Nucleus accumbens (tissue), 56 donors: Measurements from ENCODE around the gene UBASH3B.

Source experiments
- DNase-seq, 56 donors: peaks; one replicate each; lab custom pipeline; 2025; lab: John Stamatoyannopoulos, UW

The UBASH3B gene

DNA sequence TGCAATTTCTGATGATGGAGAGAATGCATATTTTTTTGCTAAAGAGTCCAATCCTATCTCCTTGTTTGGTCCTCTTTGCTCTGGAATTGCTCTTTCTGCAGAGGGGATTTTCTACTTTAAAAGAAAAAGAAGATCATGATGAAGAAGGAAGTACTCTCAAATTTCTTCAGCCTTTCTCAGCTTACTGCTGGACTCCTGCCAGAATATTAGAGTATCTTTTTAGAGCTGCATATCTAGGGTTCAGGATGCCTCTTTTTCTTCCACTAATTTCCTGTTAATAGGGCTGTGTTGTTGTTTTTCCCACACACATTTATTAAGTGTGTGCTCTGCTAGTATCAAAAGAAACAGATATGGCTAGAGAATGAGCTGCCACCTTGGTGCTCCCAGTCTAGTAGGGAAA is 18.2 kb downstream of the UBASH3B start:
- DNase-seq = no peak

GRCh38 chr11:122676638-122677037 is 21.1 kb downstream of the UBASH3B start:
- DNase-seq = no peak

GRCh38 chr11:122677256-122677655 is 21.7 kb downstream of the UBASH3B start:
- DNase-seq = no peak

- no peak for DNase-seq
These were observed 22.9 kb downstream of the UBASH3B start for GRCh38 chr11:122678406-122678805.

DNA sequence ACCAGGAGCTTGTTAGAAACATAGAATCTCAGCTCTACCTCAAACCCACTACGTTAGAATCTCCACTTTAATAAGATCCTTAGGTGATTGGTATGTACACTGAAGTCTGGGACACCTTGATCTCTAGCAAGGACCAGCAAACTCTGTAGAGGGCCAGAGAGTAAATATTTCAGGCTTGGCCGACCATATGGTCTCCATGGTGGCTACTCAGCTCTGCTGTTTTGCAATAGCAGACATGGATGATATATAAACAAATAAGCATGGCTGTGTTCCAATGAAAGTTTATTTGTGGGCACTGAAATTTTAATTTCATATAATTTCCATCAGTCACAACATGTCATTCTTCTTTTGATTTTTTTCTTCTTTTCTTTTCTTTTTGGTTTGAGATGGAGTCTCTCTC is 23.9 kb downstream of the UBASH3B start:
- DNase-seq = no peak

DNA sequence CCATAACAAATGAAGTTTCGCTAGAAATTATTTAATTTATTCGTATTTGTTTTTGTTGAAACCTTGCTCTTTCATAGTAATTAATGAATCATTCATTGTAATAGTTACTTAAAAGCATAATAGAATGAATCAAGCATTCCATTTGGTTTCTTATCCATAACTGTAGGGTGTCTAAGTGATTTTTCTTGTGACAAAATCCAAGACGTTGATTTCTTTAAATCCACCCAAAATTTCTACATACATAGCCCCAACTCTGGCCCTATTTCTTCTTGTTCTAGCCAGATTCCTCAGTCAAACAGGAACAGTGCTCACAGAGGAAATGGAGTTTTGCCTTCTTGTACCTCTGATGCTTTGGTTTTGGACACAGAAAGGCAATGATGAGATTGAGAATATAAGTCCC is 25.5 kb downstream of the UBASH3B start:
- DNase-seq = no peak

- DNase-seq = peak in 1 of 56 donors; percentile 6
These were observed 26.2 kb downstream of the UBASH3B start for GRCh38 chr11:122681735-122682134.

- DNase-seq = no peak
These were observed 26.9 kb downstream of the UBASH3B start for GRCh38 chr11:122682464-122682863.

DNA sequence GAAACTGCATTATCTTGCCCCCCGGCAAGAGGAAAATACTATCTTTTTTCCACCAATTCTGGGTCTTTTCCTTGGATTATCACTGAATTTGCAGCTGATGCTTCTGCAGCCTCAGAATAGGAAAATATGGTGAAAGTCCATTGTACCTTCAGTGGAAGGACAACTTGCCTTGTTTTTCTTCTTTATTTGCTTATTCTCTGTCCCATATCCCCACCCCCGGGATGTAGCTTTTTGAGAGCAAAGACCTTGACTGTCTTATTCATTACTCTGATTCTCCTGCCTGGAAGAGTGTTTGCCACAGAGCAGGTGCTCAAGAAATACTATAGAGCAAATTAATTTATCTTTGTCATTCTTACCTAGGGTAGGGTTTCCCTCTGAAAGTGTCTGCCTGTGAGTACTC is 29.5 kb downstream of the UBASH3B start:
- DNase-seq = no peak

DNA sequence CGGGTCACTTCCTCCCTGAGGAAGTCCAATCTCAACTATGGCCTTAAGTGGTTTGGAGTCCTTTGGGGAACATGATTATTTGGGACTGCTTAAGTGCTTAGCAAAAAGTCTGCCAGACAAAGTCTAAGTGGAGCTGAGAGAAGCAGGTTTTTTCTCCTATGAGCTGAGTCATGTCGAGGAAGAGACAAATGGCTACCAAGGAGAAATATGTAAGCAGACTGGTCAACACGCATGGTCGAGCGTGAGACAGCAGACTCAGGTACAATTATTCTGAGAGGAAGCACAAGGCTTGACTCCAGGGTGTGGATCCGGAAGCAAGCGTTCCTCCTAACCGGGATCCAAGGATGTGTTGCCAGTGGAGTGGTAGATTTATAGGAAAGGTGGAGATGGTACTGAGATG is 30.6 kb downstream of the UBASH3B start:
- no peak for DNase-seq

DNA sequence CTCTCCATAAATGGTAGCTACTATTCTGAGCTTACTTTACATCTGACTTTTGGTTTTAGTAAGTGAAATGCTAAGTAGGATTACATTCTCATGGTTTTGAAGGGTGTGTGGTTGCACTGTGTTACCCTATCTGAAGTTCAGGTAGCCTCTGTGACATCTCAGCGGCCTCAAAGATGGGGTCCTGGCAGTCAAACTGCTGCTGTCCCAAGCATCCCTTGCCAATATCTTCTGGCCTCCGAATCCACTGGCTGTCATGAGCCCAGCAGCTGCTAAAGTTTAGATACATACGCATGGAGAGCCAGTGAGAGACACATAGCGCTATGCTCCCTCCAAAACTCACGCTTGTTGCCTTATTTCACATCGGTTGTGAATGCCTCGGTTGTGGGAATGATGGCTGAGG is 34.9 kb downstream of the UBASH3B start:
- no peak for DNase-seq

DNA sequence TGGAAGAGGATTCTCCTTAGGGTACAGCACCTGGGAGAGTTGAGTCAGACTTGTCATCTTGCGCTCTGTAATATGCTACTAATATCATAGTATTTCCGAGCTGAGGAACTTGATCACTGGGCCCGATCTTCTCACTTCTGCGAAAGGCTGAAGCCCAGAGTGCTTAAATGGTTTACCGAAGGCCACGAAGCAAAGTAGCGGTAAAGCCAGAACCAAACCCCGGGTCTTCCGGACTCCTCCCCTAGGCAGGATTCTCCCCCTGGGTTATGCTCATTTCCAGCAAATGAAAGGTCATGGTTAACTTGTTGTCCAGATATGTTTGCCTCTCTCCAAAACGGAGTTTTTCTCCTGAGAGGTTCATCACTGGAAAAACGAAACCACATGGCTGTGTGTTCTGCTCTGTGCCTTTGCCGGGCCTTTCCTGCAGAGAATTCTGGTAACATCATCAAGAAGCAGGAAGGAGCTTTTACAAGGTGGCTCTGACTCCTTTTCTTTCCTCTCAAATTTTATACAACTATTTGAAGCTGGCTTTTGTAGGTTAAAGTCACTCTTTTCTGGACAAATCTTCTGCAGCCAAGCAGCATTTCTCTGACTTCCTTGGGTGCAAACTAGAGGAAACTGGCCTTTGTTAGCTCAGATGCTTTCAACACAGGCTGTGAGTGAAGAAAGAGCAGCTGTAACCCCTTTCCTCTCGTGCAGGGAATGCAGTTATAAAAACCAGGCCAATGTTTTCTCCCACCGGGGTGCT is 35.5 kb downstream of the UBASH3B start:
- peak in 3 of 56 donors; percentile 7 to 13 (median 12) for DNase-seq

DNA sequence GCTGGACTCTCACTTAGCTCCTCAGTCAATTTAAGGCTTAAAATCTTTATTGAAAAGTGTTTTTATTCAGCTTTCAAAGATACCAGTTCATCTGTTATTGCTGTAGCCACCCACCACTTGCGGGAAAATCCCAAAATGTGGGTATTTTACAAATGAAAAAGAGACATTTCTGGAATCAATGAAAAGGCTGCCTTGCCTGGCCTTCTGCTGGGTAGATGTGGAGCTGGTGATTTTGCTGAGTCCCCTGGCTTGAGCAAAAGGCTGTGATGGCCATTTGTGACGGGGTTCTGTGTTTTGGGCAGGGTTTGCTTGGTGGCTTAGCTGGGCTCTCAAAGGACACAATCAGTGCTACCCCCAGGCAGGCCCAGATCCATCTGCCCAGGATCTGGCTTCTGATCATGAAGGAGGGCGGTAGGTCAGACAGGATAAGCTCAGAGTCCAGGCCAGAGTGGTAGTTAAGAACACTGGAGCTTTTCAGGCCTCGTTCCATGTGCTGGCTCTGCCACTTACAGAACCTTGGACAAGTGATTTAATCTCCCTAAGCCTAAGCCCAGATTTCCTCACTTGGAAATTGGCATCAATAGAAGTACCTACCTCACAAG is 36.1 kb downstream of the UBASH3B start:
- peak in 3 of 56 donors; percentile 7 to 13 (median 12) for DNase-seq

DNA sequence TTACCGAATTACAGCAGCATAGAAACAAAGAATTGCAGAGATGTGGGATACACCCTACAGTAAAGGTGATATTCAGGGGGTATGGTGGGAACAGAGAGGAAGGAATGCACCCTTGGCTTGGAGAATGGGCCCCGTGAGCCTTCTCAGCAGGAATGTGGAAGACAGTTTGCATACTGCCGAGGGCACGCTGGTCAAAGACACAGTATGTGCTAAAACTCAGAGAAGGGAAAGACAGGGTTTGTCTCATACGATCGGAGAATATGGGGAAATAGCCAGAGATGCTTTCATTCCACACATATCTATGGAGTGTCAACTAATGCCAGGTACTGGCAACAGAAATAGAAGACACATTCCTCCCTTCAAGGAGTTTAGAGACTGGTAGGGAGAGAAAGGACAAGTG is 36.9 kb downstream of the UBASH3B start:
- DNase-seq = no peak

DNA sequence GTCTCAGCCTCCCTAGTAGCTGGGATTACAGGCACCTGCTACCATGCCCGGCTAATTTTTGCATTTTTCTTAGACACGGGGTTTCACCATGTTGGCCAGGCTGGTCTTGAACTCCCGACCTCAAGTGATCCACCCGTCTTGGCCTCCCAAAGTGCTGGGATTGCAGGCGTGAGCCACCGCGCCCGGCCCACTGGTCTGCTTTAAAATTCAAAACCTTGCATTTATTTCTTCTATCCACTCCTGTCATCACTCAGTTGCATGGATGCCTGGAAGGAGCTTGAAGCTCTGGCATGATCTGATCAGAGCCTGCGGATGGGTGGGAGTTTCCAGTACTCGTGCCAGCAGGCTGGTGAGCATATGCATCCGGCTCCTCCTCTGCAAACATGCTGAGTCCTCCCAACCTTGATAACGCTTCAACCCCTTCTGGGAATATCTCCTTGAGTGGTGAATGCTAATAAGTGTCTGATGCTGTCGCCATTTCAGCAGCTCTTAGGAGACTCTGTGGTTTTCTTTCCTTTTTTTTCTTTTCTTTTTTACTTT is 39.6 kb downstream of the UBASH3B start:
- DNase-seq = no peak

DNA sequence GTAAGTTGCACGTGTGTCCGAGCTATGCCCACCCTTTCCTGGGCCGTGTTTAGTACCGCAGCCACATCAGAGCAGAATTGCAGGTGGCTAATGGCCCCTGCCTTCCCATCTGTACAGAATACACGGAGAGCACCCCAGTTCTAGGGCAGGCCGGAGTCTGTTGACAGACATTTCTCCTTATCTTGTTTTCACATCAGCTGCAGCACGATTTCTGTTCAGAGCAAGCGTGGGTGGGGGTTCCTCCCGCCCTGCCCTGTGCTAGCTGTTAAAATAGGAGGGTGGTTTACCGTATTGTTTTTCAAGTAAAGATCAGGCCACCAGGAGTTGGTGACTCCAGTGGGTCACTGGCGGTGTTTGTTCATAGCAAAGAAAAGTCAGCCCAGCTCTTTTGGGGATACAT is 41.1 kb downstream of the UBASH3B start:
- DNase-seq = no peak

DNA sequence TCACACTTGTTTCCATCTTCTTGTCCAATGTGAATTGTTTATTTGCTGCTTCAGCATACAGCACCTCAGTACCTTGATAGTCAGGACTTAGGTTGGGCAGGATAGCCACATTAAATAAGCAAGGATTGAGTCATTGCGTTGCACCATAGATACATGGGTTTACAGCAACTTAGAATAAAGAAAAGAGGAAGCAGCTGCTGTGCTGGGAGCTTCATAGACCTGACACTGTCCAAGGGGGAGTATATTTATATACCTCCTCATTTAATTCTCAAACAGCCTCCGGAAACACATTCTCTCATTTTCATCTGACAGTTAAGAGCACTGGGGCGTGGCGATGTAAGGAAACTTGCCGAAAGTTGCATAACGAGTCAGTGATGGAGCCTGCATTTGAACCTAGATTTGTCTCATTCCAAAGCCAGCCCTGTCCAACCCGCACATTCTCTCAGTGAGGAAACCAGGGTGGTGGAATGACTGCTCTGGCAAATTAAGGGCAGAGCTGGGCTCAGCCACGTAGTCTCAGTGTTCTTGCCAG is 42.2 kb downstream of the UBASH3B start:
- no peak for DNase-seq

DNA sequence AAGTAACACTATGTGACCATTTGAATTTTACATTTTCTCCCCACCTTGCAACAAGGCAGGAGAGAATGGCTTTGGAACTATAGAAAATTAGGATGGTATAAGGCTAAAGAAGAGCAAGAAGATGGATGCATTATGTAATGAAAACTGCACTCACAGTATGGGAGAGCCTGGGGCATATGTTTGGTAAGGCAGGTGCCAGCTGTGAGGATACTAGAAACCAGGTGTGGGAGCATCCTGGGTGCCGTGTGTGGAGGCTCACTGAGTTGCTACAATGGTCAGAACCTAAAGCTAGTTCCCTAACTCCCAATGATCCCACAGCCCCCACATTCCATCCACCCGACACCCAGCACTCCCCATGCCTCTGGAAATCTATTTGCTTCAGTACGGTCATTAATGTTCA is 42.9 kb downstream of the UBASH3B start:
- DNase-seq = no peak

DNA sequence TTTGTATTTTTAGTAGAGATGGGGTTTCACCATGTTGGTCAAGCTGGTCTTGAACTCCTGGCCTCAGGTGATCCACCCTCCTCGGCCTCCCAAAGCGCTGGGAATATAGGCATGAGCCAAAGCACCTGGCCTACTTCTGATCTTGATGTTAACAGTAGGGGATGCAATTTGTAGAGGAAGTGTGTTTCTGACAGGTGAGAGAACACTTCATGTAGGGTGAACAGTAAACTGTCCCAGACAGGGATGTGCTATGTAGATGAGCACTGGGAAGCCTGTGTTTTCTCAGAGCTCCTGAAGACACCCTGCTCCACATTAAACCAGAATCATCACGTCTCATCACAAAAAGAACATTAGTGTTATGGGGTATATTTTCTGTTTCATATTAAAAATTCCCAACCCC is 45.1 kb downstream of the UBASH3B start:
- no peak for DNase-seq

DNA sequence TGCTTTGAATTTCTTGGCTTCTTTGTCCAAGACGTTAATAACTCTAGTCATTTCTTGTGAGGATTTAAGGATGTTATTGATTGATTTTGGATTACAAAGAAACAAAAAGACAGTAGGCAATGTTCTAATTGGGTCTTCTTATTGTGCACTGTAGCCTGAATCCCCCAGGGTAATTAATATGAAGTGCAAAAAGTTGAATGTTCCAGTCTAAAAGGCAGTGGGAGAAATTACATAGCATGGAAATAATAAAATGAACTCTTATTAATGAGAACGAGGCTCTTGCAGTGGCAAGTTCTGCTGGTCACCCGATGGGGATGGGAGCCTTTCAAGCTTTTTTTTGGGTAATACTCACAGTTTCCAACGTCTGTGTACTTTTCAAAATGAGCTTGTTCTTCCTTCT is 45.6 kb downstream of the UBASH3B start:
- no peak for DNase-seq

DNA sequence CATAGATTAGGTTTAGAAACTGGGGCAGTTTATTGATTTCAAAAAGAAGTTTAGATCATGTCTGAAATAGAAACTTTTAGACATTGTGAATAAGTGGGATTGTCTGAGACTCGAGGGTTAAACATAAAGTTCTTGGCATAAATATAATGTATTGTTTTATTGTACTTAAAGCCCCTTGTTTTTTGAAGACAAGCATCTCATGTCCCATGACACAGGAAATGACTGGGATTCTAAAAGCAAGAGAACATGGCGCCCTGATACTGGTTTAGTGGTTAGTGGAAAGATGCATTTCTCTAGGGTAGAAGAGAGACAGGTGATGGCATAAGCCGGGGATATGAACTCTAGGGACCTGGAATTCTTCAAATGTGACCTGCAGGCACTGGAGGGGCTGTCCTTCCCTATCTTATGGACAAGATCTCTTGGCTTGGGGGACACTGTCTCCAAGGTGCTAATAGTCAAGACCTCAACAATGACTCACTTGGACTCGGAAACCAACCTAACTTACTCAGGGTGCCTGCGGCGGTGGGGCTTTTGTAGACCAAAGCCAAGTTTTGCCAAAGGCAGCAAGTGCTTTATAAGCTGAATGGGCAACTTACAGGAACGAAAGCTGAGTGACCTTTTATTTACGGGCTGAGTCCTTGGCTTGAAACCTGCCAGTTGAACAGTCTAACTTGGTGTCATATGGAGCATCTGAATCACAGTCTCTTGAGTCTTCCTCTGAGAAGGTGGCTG is 48.2 kb downstream of the UBASH3B start:
- DNase-seq = no peak
